ENCODE results near the gene SOX2.
"Not testable (repeated sequence)": the region's sequence is repeated elsewhere in the genome, so short reads cannot be mapped to it uniquely, and the experiment has no call there.

The SOX2 gene

GRCh38 chr3:181764033-181764432 is 52.3 kb downstream of the SOX2 start:
- not testable (repeated sequence) for DNase-seq
